GM18951 (cell line): ENCODE data around the gene ABHD11.
A peak's percentile ranks its signal among the peaks of the same experiment; 100 is the strongest.

ENCODE experiments used
- POLR2A ChIP-seq: IDR thresholded peaks from 4 replicates; pipeline ENCODE4 v1.6.1; 2011; ENCODE audit warnings: mild to moderate bottlenecking; ENCODE audit not compliant: insufficient read length, insufficient read depth; ENCODE audit errors: extremely low read depth
- in situ Hi-C: fragments of 300-500 bp; cut with MboI; formaldehyde crosslinking; loops from one replicate; pipeline ENCODE4 v1.12.0; 2022; ENCODE audit warnings: low sequenced_read_pairs, mixed read lengths, inconsistent platforms; ENCODE audit not compliant: unreplicated experiment

Gene ABHD11

DNA sequence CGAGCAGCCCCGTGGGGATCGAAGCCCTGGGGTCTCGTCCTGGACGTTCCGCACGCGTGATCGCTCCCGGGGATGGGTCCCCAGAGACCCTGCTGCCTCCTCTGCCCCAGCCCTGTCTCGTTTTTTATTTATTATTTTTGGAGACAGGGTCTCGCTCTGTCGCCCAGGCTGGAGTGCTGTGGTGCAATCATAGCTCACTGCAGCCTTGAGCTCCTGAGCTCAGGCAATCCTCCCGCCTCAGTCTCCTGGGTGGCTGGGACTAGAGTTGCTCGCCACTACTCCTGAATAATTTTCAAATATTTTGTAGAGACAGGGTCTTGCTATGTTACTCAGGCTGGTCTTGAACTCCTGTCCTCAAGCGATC, 18.8 kb downstream of the ABHD11 start:
- no peak for TF ChIP-seq POLR2A
- in situ Hi-C loops: loop anchor here (10.0 kb wide), 1 partner anchor 115 kb away; no protein-coding TSS in a partner anchor

- in situ Hi-C loops: loop anchor here (10.0 kb wide), 1 partner anchor 114 kb away; no protein-coding TSS in a partner anchor
Observed at GRCh38 chr7:73718905-73719805, 19.4 kb downstream of the ABHD11 start, which contains the start of gene STX1A. TSS of gene STX1A (minus strand) at chr7:73719669. CDS start at chr7:73719631, 38 bp downstream.

GRCh38 chr7:73718438-73718881, 20.1 kb downstream of the ABHD11 start:
- in situ Hi-C loops: loop anchor here (10.0 kb wide), 1 partner anchor 114 kb away; no protein-coding TSS in a partner anchor
- no peak for TF ChIP-seq POLR2A

More at GRCh38 chr7:73718905-73719805, 19.4 kb downstream of the ABHD11 start, which contains the start of gene STX1A:
- peak; percentile 73 for TF ChIP-seq POLR2A

- in situ Hi-C loops: loop anchor here (10.0 kb wide), 1 partner anchor 113 kb away; no protein-coding TSS in a partner anchor
- TF ChIP-seq POLR2A: no peak
Observed at GRCh38 chr7:73717991-73718405, 20.6 kb downstream of the ABHD11 start.

DNA sequence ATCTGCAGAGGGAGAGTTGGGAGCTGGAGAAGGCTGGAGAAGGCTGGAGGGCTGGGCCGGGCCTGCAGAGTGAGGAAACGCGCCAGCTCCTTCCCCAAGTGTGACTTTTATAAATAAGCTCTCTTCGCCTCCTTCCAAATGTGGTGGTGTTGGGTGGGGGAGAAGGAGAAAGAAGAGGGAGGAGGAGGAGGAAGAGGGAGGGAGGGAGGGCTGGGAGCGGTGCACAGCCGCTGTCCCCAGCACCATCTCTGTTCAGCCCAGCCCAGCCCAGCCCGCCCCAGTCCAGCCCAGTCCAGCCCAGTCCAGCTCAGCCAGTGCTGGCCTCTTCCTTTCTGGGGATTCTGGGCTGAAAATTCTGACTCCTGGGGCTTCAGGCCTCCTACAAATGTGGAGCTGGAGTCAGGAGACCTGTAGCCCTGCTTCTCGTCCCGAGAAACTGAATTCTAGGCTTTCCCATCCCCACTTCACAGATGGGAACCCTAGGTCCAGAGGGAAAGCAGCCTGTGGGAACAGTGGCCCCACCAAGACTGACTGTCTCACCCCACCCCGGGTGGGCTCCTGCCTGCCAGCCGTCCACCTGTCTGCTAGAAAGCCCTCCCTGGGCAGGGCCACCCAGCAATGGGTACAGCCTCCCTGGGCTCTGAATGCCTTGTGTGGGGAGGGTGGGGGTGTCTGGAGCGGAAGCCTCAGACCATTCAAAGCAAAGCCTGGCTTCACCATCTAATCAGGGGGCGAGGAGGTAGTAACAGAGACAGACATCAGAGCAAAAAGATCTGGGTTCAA, 21.4 kb downstream of the ABHD11 start:
- no peak for TF ChIP-seq POLR2A
- in situ Hi-C loops: loop anchor here (10.0 kb wide), 1 partner anchor 112 kb away; no protein-coding TSS in a partner anchor

GRCh38 chr7:73716318-73716890, 22.2 kb downstream of the ABHD11 start:
- in situ Hi-C loops: loop anchor here (10.0 kb wide), 1 partner anchor 112 kb away; no protein-coding TSS in a partner anchor
- TF ChIP-seq POLR2A: no peak

DNA sequence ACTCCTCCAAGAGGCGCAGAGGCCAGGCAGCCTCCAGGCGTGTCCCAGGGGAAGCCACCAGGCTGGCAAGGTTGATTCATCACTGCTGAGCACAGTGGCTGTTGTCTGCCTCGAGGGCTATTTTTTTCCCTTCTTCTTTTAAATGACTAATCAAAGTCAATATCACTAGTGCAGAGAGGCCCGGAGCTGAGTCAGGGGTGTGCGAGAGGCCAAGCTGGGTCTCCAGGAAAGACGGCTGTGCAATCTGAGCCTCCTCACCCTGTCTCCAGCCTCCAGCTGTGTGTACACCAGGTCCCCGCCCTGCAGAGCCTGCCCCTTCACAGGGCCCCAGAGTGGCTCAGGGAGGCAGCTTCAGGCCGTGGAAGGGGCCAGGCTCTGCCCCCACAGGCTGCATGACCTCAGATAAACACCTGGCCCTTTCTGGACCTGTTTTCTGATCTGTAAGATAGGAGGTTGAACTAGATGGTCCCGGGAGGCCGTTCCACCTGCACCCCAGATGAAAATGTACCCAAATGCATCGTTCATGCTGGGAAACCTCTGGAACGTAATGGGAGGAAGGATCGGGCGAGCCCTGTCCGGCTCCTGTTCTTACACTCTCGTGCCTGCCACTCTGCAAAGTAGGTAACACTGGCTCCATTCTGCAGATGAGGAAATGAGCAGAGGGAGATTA, 22.8 kb downstream of the ABHD11 start:
- TF ChIP-seq POLR2A: no peak

DNA sequence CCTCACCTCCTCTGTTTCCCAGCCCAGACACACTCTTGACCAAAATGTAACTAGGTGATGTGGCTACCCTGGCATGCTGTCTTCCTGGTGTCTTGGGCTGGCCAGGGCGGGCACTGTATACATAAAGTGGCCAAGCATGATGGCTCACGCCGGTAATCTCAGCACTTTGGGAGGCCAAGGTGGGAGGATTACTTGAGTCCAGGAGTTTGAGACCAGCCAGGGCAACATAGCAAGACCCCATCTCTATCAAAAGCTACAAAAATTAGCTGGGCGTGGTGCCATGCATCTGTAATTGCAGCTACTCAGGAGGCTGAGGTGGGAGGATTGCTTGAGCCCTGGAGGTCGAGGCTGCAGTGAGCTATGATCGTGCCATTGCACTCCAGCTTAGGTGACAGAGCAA, 25.3 kb downstream of the ABHD11 start:
- in situ Hi-C loops: loop anchor here (10.0 kb wide), 1 partner anchor 109 kb away; no protein-coding TSS in a partner anchor

More for the DNA sequence above, 22.8 kb downstream of the ABHD11 start:
- in situ Hi-C loops: loop anchor here (10.0 kb wide), 1 partner anchor 111 kb away; no protein-coding TSS in a partner anchor

- in situ Hi-C loops: loop anchor here (10.0 kb wide), 1 partner anchor 108 kb away; no protein-coding TSS in a partner anchor
Observed at GRCh38 chr7:73712773-73713172, 25.8 kb downstream of the ABHD11 start.

DNA sequence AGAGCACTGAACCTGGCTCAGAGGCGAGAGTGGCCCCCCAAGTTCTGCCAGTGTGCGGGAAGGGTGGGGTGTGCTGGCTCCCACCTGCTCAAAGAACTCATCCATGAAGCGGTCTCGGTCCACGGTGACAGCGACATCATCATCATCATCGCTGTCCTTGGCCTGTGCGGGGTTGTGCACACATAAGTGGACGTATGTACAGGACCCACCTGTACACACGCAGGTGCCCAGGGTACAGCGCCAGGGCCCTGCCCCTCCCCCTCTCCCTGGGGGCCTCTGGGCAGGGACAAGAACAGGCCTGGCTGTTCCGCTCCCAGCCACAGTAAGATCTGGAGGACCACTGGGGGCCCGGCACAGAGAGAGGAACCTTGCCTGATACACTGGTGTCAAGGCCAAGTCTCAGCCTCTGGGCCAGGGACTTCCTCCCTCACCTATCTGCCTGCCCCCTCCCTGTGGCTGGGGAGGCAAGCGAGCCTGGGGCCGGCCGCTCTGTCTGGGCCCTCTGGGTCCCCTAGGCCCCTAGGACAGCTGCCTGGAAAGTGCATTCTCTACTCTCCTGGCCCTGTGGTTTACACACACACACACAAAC, 29.5 kb downstream of the ABHD11 start:
- in situ Hi-C loops: no loop called here
- TF ChIP-seq POLR2A: no peak

More at GRCh38 chr7:73712773-73713172, 25.8 kb downstream of the ABHD11 start:
- no peak for TF ChIP-seq POLR2A

DNA sequence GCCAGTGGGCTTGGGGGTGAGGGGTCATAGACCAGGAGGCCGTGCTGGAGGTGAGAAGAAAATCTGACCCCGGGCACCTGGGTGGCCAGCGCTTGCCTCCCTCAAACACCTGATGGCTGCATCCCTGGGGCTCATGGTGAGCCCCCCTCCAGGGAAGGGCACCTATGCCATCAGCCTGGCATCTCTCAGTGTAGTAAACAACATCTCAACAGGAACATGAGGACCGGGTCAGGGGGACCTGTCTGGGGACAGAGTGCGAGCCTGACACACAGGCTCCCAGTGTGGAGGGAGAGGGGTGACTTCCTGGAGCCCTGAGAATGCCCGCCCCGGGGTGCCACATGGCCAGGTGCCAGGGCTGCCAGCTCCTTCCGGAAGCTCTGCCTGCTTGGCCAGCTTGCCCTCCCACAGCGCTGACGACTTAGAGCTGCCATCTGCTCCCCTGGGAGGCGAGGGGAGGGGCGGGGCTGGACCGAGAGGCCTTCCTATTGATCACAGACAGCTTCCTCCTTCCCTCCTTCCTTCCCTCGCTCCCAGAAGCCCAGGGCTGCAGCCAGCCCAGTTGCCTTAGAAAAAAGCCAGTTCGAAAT, 31.5 kb downstream of the ABHD11 start:
- in situ Hi-C loops: no loop called here
- no peak for TF ChIP-seq POLR2A
